Measurements from ENCODE around the gene DLG2.

The DLG2 gene

DNA sequence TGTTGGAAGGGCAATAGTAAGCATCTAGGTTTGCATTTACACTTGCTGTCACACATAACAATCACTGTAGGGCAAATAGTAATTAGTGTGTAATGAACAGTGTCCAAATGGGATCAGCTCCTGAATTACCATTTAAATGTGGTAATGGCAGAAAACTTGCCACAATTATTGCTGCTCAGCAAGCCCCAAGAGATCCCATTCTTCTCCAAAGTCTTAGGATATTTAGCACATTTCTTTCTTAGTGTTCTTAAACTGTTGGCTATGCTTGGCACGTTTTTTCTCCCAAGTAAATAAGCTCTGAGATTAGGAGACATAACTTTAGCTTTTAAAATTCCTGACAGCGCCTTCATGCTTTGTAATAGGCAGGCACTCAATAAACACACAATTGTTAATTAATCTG, 1037.0 kb downstream of the DLG2 start:
- no peak for TF ChIP-seq EP300 (IDR thresholded peaks at IDR 0.05; ENCODE audit: borderline replicate concordance)
- no peak for TF ChIP-seq TAF1 (IDR thresholded peaks at IDR 0.05; ENCODE audit: low read depth)
- no peak for TF ChIP-seq NFIC (IDR thresholded peaks at IDR 0.05)
- TF ChIP-seq, protein P1, sequence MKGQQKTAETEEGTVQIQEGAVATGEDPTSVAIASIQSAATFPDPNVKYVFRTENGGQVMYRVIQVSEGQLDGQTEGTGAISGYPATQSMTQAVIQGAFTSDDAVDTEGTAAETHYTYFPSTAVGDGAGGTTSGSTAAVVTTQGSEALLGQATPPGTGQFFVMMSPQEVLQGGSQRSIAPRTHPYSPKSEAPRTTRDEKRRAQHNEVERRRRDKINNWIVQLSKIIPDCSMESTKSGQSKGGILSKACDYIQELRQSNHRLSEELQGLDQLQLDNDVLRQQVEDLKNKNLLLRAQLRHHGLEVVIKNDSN (IDR thresholded peaks at IDR 0.05): no peak
- TF ChIP-seq CEBPB (IDR thresholded peaks at IDR 0.05): no peak
- no peak for TF ChIP-seq TCF12 (IDR thresholded peaks at IDR 0.05; ENCODE audit: low read depth)
- TF ChIP-seq RAD21 (IDR thresholded peaks at IDR 0.05; ENCODE audit: low read depth): no peak
- TF ChIP-seq, protein P2, sequence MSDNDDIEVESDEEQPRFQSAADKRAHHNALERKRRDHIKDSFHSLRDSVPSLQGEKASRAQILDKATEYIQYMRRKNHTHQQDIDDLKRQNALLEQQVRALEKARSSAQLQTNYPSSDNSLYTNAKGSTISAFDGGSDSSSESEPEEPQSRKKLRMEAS (IDR thresholded peaks at IDR 0.05): no peak
- no peak for TF ChIP-seq CREB1 (IDR thresholded peaks at IDR 0.05; ENCODE audit: low read depth)
- no peak for TF ChIP-seq YY1 (IDR thresholded peaks at IDR 0.05; ENCODE audit: low read depth)
- no peak for TF ChIP-seq ZBTB7A (IDR thresholded peaks at IDR 0.05; ENCODE audit: low read depth)

DNA sequence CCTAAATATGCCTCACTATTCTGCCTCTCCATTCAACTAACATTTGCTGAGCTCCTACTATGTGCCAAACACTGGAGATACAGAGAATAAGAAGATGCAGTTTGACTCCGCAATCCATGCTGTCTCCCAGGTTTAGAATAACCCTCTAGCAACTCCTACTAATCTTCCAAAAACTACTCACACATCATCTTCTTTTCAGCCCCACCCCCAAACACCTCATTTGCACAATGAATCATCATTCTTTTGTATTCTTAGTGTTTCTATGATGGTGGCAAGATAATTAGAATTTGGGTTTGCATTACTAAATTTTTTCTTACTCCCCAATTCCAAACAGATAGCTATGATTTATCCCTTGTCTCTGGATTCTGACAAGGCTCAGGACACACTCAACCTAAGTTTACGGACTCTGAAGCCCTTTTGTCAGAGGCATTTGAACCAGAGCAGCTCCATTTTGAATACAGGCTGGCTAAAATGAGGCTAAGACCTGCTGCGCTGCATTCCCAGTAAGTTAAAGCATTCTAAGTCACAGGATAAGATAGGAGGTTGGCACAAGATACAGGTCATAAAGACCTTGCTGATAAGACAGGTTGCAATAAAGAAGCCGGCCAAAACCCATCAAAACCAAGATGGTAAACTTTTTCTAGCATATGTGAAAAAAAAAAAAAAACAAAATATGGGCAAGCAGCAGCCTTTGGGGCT, 1038.9 kb downstream of the DLG2 start:
- TF ChIP-seq TCF12 (IDR thresholded peaks at IDR 0.05; ENCODE audit: low read depth): no peak
- TF ChIP-seq, protein P1 (IDR thresholded peaks at IDR 0.05): no peak
- no peak for TF ChIP-seq EP300 (IDR thresholded peaks at IDR 0.05; ENCODE audit: borderline replicate concordance)
- no peak for TF ChIP-seq RAD21 (IDR thresholded peaks at IDR 0.05; ENCODE audit: low read depth)
- no peak for TF ChIP-seq CREB1 (IDR thresholded peaks at IDR 0.05; ENCODE audit: low read depth)
- TF ChIP-seq, protein P2 (IDR thresholded peaks at IDR 0.05): no peak
- no peak for TF ChIP-seq REST (IDR thresholded peaks at IDR 0.05; ENCODE audit: low read depth)
- no peak for TF ChIP-seq EGR1 (IDR thresholded peaks at IDR 0.05)
- no peak for TF ChIP-seq TAF1 (IDR thresholded peaks at IDR 0.05; ENCODE audit: low read depth)
- TF ChIP-seq YY1 (IDR thresholded peaks at IDR 0.05; ENCODE audit: low read depth): no peak

DNA sequence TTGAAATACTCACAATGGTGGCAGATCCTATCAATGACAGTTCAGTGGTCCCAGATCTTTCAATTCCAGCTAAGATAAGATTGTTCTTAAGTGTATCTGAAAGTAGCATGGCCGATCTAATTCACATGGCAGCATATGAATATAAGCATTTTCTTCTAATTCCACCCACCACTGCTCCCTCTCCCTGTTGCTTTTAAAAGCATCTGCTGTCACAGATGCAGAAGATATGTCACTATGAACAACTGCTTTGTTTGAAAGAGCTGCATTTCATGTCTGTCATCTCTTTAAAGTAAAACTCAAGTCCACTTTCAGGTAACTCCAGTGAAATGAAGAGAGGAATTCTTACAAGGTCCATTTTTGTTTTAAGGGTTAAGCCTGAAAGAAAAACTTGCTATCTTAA, 1044.0 kb downstream of the DLG2 start:
- TF ChIP-seq CEBPB (IDR thresholded peaks at IDR 0.05): no peak
- no peak for TF ChIP-seq EGR1 (IDR thresholded peaks at IDR 0.05)
- TF ChIP-seq NFIC (IDR thresholded peaks at IDR 0.05): no peak
- no peak for TF ChIP-seq RAD21 (IDR thresholded peaks at IDR 0.05; ENCODE audit: low read depth)
- no peak for TF ChIP-seq REST (IDR thresholded peaks at IDR 0.05; ENCODE audit: low read depth)
- TF ChIP-seq CREB1 (IDR thresholded peaks at IDR 0.05; ENCODE audit: low read depth): no peak
- no peak for TF ChIP-seq ZBTB7A (IDR thresholded peaks at IDR 0.05; ENCODE audit: low read depth)
- TF ChIP-seq EP300 (IDR thresholded peaks at IDR 0.05; ENCODE audit: borderline replicate concordance): no peak
- no peak for TF ChIP-seq FOXM1 (IDR thresholded peaks at IDR 0.05; ENCODE audit: borderline replicate concordance, low read depth)
- no peak for TF ChIP-seq TAF1 (IDR thresholded peaks at IDR 0.05; ENCODE audit: low read depth)
- TF ChIP-seq TCF12 (IDR thresholded peaks at IDR 0.05; ENCODE audit: low read depth): no peak
- TF ChIP-seq, protein P2 (IDR thresholded peaks at IDR 0.05): no peak
- TF ChIP-seq, protein P1 (IDR thresholded peaks at IDR 0.05): no peak
- TF ChIP-seq TEAD4 (IDR thresholded peaks at IDR 0.05): no peak
- no peak for TF ChIP-seq YY1 (IDR thresholded peaks at IDR 0.05; ENCODE audit: low read depth)

DNA sequence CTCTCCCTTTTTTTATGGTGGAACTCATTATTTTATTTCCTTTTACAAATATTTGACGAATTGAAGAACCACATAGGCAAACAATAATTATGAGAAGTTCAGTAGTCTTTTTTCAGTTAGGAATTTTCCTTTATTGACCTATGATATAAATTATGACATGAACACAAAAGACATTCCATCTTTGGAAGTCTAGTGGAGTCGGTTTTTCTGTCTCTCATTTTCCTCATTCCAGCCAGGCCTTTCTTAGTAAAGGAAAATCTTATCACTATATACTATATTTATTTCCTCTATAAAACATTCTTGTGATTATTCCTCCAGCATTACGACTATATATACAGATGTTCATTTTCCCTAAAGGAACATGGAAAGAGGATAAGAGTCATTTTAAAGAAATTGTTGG, 1046.1 kb downstream of the DLG2 start:
- TF ChIP-seq EP300 (IDR thresholded peaks at IDR 0.05; ENCODE audit: borderline replicate concordance) (no peak), CEBPB (IDR thresholded peaks at IDR 0.05) (no peak), ZBTB7A (IDR thresholded peaks at IDR 0.05; ENCODE audit: low read depth) (no peak), CREB1 (IDR thresholded peaks at IDR 0.05; ENCODE audit: low read depth) (no peak)
- TF ChIP-seq, protein P1 (IDR thresholded peaks at IDR 0.05): no peak
- TF ChIP-seq, protein P2 (IDR thresholded peaks at IDR 0.05): no peak
